ENCODE results near the gene KDM7A.

DNA sequence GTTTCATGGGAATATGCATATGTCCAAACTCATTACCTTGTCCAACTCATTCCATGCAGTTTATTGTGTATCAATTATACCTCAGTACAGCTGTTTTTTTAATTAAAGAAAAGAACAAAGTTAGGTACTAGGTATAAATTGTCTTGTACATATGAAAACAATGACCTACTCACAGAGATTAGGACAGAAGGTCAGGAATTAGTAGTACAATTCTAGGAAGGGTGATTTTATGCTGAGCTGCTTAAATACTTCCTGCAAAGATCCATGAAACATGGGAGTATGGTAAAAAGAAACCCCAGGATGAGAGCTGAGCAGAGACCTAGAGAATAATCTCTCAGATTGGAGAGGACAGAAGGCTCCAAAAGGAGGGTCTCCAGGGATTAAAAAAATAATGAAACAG is 13.8 kb upstream of the KDM7A start:
- TF ChIP-seq PATZ1 (CRISPR knock-in tag; IDR thresholded peaks at IDR 0.05; ENCODE audit: borderline replicate concordance) = no peak
- TF ChIP-seq, protein P1, sequence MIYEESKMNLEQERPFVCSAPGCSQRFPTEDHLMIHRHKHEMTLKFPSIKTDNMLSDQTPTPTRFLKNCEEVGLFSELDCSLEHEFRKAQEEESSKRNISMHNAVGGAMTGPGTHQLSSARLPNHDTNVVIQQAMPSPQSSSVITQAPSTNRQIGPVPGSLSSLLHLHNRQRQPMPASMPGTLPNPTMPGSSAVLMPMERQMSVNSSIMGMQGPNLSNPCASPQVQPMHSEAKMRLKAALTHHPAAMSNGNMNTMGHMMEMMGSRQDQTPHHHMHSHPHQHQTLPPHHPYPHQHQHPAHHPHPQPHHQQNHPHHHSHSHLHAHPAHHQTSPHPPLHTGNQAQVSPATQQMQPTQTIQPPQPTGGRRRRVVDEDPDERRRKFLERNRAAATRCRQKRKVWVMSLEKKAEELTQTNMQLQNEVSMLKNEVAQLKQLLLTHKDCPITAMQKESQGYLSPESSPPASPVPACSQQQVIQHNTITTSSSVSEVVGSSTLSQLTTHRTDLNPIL (CRISPR knock-in tag; IDR thresholded peaks at IDR 0.05; ENCODE audit: low read depth) = no peak
- no peak for TF ChIP-seq POU6F1 (CRISPR knock-in tag; IDR thresholded peaks at IDR 0.05; ENCODE audit: borderline replicate concordance, low read depth)
- no peak for TF ChIP-seq ZFP3 (CRISPR knock-in tag; IDR thresholded peaks at IDR 0.05)
- no peak for TF ChIP-seq TCF4 (CRISPR knock-in tag; IDR thresholded peaks at IDR 0.05; ENCODE audit: borderline replicate concordance)
- TF ChIP-seq CSDC2 (CRISPR knock-in tag; IDR thresholded peaks at IDR 0.05) = no peak
- TF ChIP-seq RARB (CRISPR knock-in tag; IDR thresholded peaks at IDR 0.05) = no peak

Data from SK-N-SH treated with all-trans-retinoic acid at 6 μM for 48 hours (cell line).